Liver (tissue), 9 donors: Measurements from ENCODE around the gene GNB1L. TPM values are rescaled to one million over a fixed set of nuclear protein-coding genes. Genes with fewer than 3 reads are reported as not detected.

Source experiments
- DNase-seq: peaks from one replicate; pipeline ENCODE4 v3.0.0-alpha.2; 2017; ENCODE audit warnings: low spot score
- H3K27ac ChIP-seq, 2 donors: one replicate each; pipeline ENCODE4 v1.7.0; 2013; ENCODE audit warnings: inconsistent platforms in 2 of 2, low read length in 2 of 2, control low read depth in 1 of 2, low read depth in 1 of 2, mild to moderate bottlenecking in 1 of 2
- H3K27me3 ChIP-seq, 4 donors: one replicate each; pipeline versions ENCODE4 v1.6.1 to v1.7.0; 2013; ENCODE audit warnings: low read length in 3 of 4, inconsistent platforms in 1 of 4, mild to moderate bottlenecking in 1 of 4, moderate library complexity in 1 of 4; ENCODE audit not compliant: control insufficient read depth in 4 of 4, insufficient read depth in 4 of 4
- H3K36me3 ChIP-seq, 4 donors: one replicate each; pipeline versions ENCODE4 v1.6.1 to v1.7.0; 2013; ENCODE audit warnings: low read length in 3 of 4, mild to moderate bottlenecking in 3 of 4, low read depth in 1 of 4, moderate library complexity in 1 of 4; ENCODE audit not compliant: control insufficient read depth in 4 of 4, insufficient read depth in 3 of 4
- H3K4me1 ChIP-seq, 4 donors: one replicate each; pipeline versions ENCODE4 v1.6.1 to v1.7.0; 2013; ENCODE audit warnings: low read length in 3 of 4, mild to moderate bottlenecking in 3 of 4, moderate library complexity in 1 of 4; ENCODE audit not compliant: control insufficient read depth in 4 of 4, insufficient read depth in 4 of 4
- H3K4me3 ChIP-seq, 3 donors: one replicate each; pipeline versions ENCODE4 v1.6.1 to v1.7.0; 2013; ENCODE audit warnings: low read length in 3 of 3, control low read depth in 1 of 3, low read depth in 1 of 3, mild to moderate bottlenecking in 1 of 3
- H3K9ac ChIP-seq, 2 donors: one replicate each; pipeline ENCODE4 v1.7.0; 2013; ENCODE audit warnings: low read length in 2 of 2, mild to moderate bottlenecking in 2 of 2, moderate library complexity in 2 of 2, control low read depth in 1 of 2, low read depth in 1 of 2
- H3K9me3 ChIP-seq, 4 donors: one replicate each; pipeline versions ENCODE4 v1.6.1 to v1.7.0; 2013; ENCODE audit warnings: low read length in 3 of 4; ENCODE audit not compliant: control insufficient read depth in 4 of 4
- EGR1 ChIP-seq, 2 donors: IDR thresholded peaks; 2 replicates each; pipeline ENCODE4 v1.6.1; 2016 to 2018; ENCODE audit warnings: antibody characterized with exemption in 2 of 2, low read depth in 2 of 2
- FOXA1 ChIP-seq: IDR thresholded peaks from 2 replicates; pipeline ENCODE4 v1.6.1; 2016; ENCODE audit warnings: antibody characterized with exemption
- FOXA2 ChIP-seq: IDR thresholded peaks from 2 replicates; pipeline ENCODE4 v1.6.1; 2016; ENCODE audit warnings: antibody characterized with exemption
- GABPA ChIP-seq, 2 donors: IDR thresholded peaks in 1 of 2; conservative IDR thresholded peaks in 1 of 2; 2 replicates each; pipeline ENCODE4 v1.6.1; 2016; ENCODE audit warnings: antibody characterized with exemption in 2 of 2, mild to moderate bottlenecking in 1 of 2, moderate library complexity in 1 of 2
- HNF4A ChIP-seq, 2 donors: conservative IDR thresholded peaks; 2 replicates each; pipeline ENCODE4 v1.6.1; 2016; ENCODE audit warnings: antibody characterized with exemption in 2 of 2, mild to moderate bottlenecking in 2 of 2
- HNF4G ChIP-seq: IDR thresholded peaks from 2 replicates; pipeline ENCODE4 v1.6.1; 2016; ENCODE audit warnings: antibody characterized with exemption
- NR2F2 ChIP-seq: IDR thresholded peaks from 2 replicates; pipeline ENCODE4 v1.6.1; 2016; ENCODE audit warnings: antibody characterized with exemption
- RXRA ChIP-seq, 2 donors: IDR thresholded peaks; 2 replicates each; pipeline ENCODE4 v1.6.1; 2017 to 2018; ENCODE audit warnings: antibody characterized with exemption in 2 of 2, mild to moderate bottlenecking in 1 of 2
- SP1 ChIP-seq: IDR thresholded peaks from 2 replicates; pipeline ENCODE4 v1.6.1; 2018; ENCODE audit warnings: antibody characterized with exemption, mild to moderate bottlenecking
- YY1 ChIP-seq: IDR thresholded peaks from 2 replicates; pipeline ENCODE4 v1.6.1; 2016; ENCODE audit warnings: antibody characterized with exemption, mild to moderate bottlenecking
- WGBS: extraction: QIAGEN DNeasy Blood & Tissue Kit; methylation state at CpG from one replicate; pipeline ENCODE4 v1.1.7; 2013; 5-methylcytosine and 5-hydroxymethylcytosine counted together
- polyA plus RNA-seq, 2 donors: library from polyadenylated mRNA; stranded (reverse) in 1 of 2; unstranded in 1 of 2; fragments of 200-250 nt in 1 of 2; fragments of >200 nt in 1 of 2; fragmentation: Nextera tagmentation in 1 of 2; extraction: Ambion mirVana in 1 of 2; gene quantifications; one replicate each; pipeline versions ENCODE4 v1.2.1 to v1.2.3, GENCODE V29; 2013 to 2015
- total RNA-seq, 2 donors: library from RNA; depleted of rRNA; stranded (reverse); fragments of >200 nt; gene quantifications; one replicate each; pipeline ENCODE4 v1.2.3, GENCODE V29; 2014
- TF ChIP-seq, protein P1 (sequence below): IDR thresholded peaks from 2 replicates; pipeline ENCODE4 v1.6.1; 2016; ENCODE audit warnings: antibody characterized with exemption
- TF ChIP-seq, protein P2 (sequence below): IDR thresholded peaks from 2 replicates; pipeline ENCODE4 v1.6.1; 2016; ENCODE audit warnings: antibody characterized with exemption
- TF ChIP-seq, protein P3 (sequence below): IDR thresholded peaks from 2 replicates; pipeline ENCODE4 v1.6.1; 2016; ENCODE audit warnings: antibody characterized with exemption
- donor health status: healthy.
- donor health status: healthy.
- donor health status: healthy.
- donor health status: healthy.
- donor health status: healthy.

The GNB1L gene
- total and polyA plus RNA-seq, 4 donors, result 1.5 to 3.6 (median 1.9) TPM

DNA sequence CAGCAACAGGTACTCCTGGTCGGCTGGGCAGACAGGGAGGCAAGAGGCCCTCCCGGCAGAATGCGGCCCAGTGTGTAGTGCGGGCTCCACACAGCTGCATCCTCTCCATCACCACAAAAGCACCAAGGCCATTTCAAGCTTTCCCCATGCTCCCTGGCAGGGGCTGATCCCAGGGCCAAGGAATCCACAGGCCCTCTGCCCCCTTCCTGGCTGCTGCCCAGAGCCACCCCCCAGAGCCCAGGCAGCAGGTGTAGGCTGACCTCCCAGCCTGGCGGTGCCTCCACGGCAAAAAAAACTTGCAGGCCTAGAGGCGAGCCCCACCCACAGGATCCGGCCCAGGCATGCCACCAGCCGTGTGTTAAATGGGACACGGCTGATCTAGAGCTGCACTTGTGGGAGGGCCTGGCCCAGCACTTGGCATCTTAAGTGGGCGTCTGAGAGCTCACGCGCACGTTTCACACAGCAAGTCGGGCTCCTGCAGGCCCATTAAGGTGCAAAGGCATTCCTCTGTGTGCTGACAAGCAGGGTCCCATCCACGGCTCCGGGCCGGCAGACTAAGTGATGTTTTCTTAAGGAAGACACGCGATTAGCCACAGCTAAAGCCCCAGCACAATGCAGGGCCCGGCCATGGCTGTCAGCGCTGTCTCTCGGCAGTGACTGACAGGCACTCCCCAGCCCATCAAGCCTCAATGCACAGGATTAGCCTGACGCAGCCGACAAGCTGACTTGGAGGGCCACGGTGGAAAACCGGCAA, 19.8 kb upstream of the GNB1L start:
- TF ChIP-seq RXRA (IDR thresholded peaks at IDR 0.05), result no peak
- TF ChIP-seq FOXA1, result no peak
- H3K27me3 ChIP-seq, result no peaks in the 10 kb centered on the region
- WGBS, result 82% methylated on average over 27 of the region's 27 CpGs
- no peaks in the 10 kb centered on the region for H3K4me1 ChIP-seq
- no peak overlapping the region for H3K4me3 ChIP-seq
- no peak overlapping the region for H3K27ac ChIP-seq
- H3K9me3 ChIP-seq, result no peaks in the 10 kb centered on the region
- H3K36me3 ChIP-seq, result peaks cover 0 to 10% (median 3%) of the 10 kb centered on the region in 4 donors
- no peak for DNase-seq
- H3K9ac ChIP-seq, result no peak overlapping the region

DNA sequence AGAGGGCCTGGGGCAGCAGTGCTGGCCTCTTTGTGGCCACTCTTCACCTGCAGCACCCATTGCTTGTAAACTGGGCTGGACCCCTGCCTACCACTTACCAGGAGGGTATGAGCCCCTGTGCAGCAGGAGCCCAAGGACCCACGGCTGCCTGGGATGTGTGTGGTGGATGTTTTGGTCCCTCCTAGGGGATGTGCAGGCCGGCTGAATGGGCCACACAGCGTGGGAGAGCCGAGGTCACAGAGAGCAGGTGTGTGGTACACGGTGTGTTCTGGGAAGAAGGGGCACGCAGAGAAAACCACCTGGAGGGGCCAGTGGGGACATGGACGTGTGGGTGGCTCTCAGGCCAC, 19.3 kb upstream of the GNB1L start:
- DNase-seq, result no peak
- TF ChIP-seq RXRA (IDR thresholded peaks at IDR 0.05) (no peak), NR2F2 (no peak), FOXA1 (no peak), HNF4A (conservative IDR thresholded peaks at IDR 0.05) (no peak), HNF4G (no peak), YY1 (no peak), GABPA (IDR thresholded peaks at IDR 0.05 in 1 of 2, conservative IDR thresholded peaks at IDR 0.05 in 1 of 2) (no peak), EGR1 (IDR thresholded peaks at IDR 0.05; ENCODE audit: low read depth in 2 of 2) (no peak), SP1 (no peak), FOXA2 (no peak)
- TF ChIP-seq, protein P1, sequence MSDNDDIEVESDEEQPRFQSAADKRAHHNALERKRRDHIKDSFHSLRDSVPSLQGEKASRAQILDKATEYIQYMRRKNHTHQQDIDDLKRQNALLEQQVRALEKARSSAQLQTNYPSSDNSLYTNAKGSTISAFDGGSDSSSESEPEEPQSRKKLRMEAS, result no peak
- TF ChIP-seq, protein P2, sequence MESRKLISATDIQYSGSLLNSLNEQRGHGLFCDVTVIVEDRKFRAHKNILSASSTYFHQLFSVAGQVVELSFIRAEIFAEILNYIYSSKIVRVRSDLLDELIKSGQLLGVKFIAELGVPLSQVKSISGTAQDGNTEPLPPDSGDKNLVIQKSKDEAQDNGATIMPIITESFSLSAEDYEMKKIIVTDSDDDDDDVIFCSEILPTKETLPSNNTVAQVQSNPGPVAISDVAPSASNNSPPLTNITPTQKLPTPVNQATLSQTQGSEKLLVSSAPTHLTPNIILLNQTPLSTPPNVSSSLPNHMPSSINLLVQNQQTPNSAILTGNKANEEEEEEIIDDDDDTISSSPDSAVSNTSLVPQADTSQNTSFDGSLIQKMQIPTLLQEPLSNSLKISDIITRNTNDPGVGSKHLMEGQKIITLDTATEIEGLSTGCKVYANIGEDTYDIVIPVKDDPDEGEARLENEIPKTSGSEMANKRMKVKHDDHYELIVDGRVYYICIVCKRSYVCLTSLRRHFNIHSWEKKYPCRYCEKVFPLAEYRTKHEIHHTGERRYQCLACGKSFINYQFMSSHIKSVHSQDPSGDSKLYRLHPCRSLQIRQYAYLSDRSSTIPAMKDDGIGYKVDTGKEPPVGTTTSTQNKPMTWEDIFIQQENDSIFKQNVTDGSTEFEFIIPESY, result no peak

DNA sequence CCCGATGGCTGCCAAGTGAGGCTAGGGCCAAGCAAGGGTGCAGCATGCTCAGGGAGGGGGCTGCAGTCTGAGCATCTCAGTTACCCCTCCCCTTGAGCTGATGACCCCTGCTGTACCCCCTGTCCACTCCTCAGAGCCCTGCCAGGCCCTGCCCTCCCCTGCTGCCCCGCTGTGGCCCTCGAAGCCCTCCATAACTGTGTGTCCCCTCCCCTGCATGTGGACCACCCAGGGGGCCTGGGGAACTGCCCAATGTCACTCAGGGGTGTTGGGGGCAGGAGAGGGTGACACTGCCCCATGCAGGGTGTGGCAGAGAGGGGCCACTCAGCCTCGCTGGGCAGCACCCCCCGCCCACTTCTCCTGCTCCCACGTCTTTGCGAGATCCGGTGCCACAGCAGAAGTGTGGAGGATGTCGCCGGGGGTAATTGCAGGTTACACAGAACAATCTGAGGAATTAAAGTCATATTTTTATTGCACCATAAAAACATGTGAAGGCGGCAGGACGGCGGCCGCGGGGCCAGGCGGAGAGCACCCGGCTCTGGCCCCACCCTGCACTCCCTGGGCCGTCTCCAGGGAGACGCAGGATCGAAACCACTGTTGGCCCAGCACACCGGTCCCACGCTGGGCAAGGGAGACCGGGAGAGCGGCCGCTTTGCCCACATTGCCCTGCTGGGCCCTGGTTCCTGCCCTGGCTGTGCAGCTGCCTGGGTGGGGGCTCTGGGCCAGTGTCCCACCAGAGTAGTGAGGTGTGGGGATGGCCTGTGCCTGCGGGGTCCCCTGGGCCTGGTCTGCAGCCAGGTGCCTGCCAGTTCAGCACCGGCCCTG, 18.7 kb upstream of the GNB1L start:
- no peaks in the 10 kb centered on the region for H3K27me3 ChIP-seq
- H3K9me3 ChIP-seq, result no peaks in the 10 kb centered on the region
- no peak overlapping the region for H3K27ac ChIP-seq
- no peaks in the 10 kb centered on the region for H3K4me1 ChIP-seq
- H3K9ac ChIP-seq, result no peak overlapping the region
- 84% methylated on average over 27 of the region's 27 CpGs for WGBS
- no peak overlapping the region for H3K4me3 ChIP-seq
- H3K36me3 ChIP-seq, result peaks cover 0 to 7% (median 3%) of the 10 kb centered on the region in 4 donors
- no peak for DNase-seq
- TF ChIP-seq NR2F2 (no peak), SP1 (no peak), FOXA2 (no peak)
- TF ChIP-seq, protein P1, result no peak
- TF ChIP-seq, protein P3, sequence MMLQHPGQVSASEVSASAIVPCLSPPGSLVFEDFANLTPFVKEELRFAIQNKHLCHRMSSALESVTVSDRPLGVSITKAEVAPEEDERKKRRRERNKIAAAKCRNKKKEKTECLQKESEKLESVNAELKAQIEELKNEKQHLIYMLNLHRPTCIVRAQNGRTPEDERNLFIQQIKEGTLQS, result no peak

More for the DNA sequence above, 19.3 kb upstream of the GNB1L start:
- no peaks in the 10 kb centered on the region for H3K9me3 ChIP-seq
- H3K4me3 ChIP-seq, result no peak overlapping the region
- 80% methylated on average over 7 of the region's 7 CpGs for WGBS
- no peak overlapping the region for H3K27ac ChIP-seq
- no peaks in the 10 kb centered on the region for H3K27me3 ChIP-seq
- no peak overlapping the region for H3K9ac ChIP-seq
- H3K4me1 ChIP-seq, result no peaks in the 10 kb centered on the region
- H3K36me3 ChIP-seq, result peaks cover 0 to 10% (median 3%) of the 10 kb centered on the region in 4 donors
